ENCODE results near the gene GLCCI1. TPM values are rescaled to one million over a fixed set of nuclear protein-coding genes. Genes with fewer than 3 reads are reported as not detected.

GLCCI1 gene
- total RNA-seq, 1 experiment from 2014 or later: 4.6 TPM

DNA sequence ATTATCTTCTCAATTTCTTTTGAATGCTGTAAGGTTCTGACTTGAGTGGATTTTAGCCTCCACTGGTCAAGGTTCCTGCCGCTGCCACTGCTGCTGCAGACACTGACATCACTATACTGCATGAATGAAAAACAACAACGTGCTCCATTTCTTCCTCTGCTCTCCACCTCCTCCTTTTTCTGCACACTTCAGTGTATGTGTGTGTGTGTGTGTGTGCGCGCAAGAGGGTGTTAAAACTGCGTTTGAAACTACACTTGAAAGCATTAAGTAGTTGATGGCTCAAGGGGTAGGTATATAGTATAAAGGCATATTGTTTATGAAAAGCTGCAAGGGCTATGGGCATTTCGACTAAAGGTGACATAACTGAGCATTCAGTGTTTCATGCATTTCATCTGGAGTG lies 3.5 kb downstream of the GLCCI1 start:
- H3K9me2 ChIP-seq (ENCODE audit: insufficient read depth): no peaks in the 10 kb centered on the region
- no peaks in the 10 kb centered on the region for H3K27me3 ChIP-seq (ENCODE audit: insufficient read depth, low read length)
- BruUV-seq (replicated peaks): no TSS peak
- H3K79me2 ChIP-seq (ENCODE audit: insufficient read depth, low read length): peaks cover 5% of the 10 kb centered on the region; the same call in 1 of the 2 replicates
- no peak overlapping the region for H3K27ac ChIP-seq (ENCODE audit: low read depth, low read length)
- no peaks in the 10 kb centered on the region for H4K20me1 ChIP-seq (ENCODE audit: insufficient read depth)
- no peaks in the 10 kb centered on the region for H3K9me3 ChIP-seq (ENCODE audit: control insufficient read depth in 1 of 2, insufficient read depth in 1 of 2, low read depth in 1 of 2, low read length in 2 of 2)
- intact Hi-C loops (cut with micrococcal nuclease): no loop called here
- ChIA-PET CTCF (no interaction called here), RAD21 (ENCODE audit: low non-redundant PET in 1 of 2, low total read pairs in 2 of 2, uncharacterized antibody in 2 of 2, unreplicated experiment in 2 of 2) (no interaction called here), POLR2A (no interaction called here)
- H3K4me3 ChIP-seq (replicated peaks in 1 of 2; ENCODE audit: low read depth in 1 of 2, low read length in 2 of 2): no peak overlapping the region
- H3K4me2 ChIP-seq (ENCODE audit: low read length): no peak overlapping the region
- H3K4me1 ChIP-seq (ENCODE audit: control insufficient read depth in 1 of 2, insufficient read depth in 2 of 2, low read length in 2 of 2): peaks cover 3 to 16% of the 10 kb centered on the region in 2 experiments; a peak in 3 of 4 replicates
- H3K36me3 ChIP-seq (ENCODE audit: control insufficient read depth in 1 of 2, insufficient read depth in 2 of 2, low read length in 2 of 2): no peaks in the 10 kb centered on the region
- DNase-seq (ENCODE audit: low read depth, low spot score): no peak
- H2AFZ ChIP-seq (ENCODE audit: low read depth, low read length, poor library complexity, severe bottlenecking): no peak overlapping the region
- H3K9ac ChIP-seq (ENCODE audit: low read length): no peak overlapping the region
- no peak for ATAC-seq
- TF ChIP-seq POLR2AphosphoS5 (IDR thresholded peaks at IDR 0.05; ENCODE audit: low read depth, low read length) (no peak), YY1 (IDR thresholded peaks at IDR 0.05; ENCODE audit: extremely low read depth, insufficient replicate concordance, low read depth, low read length) (no peak), FOSL1 (IDR thresholded peaks at IDR 0.05; ENCODE audit: low read depth) (no peak), SRF (IDR thresholded peaks at IDR 0.05; ENCODE audit: low read depth) (no peak), EZH2 (IDR thresholded peaks at IDR 0.05) (no peak), ELF1 (IDR thresholded peaks at IDR 0.05; ENCODE audit: borderline replicate concordance, low read depth) (no peak), CBX3 (IDR thresholded peaks at IDR 0.05; ENCODE audit: low read depth) (no peak), JUND (IDR thresholded peaks at IDR 0.05) (no peak), CEBPB (IDR thresholded peaks at IDR 0.05; ENCODE audit: low read depth) (no peak)
- TF ChIP-seq, protein P1, sequence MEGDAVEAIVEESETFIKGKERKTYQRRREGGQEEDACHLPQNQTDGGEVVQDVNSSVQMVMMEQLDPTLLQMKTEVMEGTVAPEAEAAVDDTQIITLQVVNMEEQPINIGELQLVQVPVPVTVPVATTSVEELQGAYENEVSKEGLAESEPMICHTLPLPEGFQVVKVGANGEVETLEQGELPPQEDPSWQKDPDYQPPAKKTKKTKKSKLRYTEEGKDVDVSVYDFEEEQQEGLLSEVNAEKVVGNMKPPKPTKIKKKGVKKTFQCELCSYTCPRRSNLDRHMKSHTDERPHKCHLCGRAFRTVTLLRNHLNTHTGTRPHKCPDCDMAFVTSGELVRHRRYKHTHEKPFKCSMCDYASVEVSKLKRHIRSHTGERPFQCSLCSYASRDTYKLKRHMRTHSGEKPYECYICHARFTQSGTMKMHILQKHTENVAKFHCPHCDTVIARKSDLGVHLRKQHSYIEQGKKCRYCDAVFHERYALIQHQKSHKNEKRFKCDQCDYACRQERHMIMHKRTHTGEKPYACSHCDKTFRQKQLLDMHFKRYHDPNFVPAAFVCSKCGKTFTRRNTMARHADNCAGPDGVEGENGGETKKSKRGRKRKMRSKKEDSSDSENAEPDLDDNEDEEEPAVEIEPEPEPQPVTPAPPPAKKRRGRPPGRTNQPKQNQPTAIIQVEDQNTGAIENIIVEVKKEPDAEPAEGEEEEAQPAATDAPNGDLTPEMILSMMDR (IDR thresholded peaks at IDR 0.05 in 2 of 3, conservative IDR thresholded peaks at IDR 0.05 in 1 of 3; ENCODE audit: borderline replicate concordance in 1 of 3, insufficient read depth in 1 of 3, low read depth in 2 of 3, low read length in 2 of 3): no peak
- TF ChIP-seq, protein P2, sequence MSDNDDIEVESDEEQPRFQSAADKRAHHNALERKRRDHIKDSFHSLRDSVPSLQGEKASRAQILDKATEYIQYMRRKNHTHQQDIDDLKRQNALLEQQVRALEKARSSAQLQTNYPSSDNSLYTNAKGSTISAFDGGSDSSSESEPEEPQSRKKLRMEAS (IDR thresholded peaks at IDR 0.05): no peak
- TF ChIP-seq, protein P3, sequence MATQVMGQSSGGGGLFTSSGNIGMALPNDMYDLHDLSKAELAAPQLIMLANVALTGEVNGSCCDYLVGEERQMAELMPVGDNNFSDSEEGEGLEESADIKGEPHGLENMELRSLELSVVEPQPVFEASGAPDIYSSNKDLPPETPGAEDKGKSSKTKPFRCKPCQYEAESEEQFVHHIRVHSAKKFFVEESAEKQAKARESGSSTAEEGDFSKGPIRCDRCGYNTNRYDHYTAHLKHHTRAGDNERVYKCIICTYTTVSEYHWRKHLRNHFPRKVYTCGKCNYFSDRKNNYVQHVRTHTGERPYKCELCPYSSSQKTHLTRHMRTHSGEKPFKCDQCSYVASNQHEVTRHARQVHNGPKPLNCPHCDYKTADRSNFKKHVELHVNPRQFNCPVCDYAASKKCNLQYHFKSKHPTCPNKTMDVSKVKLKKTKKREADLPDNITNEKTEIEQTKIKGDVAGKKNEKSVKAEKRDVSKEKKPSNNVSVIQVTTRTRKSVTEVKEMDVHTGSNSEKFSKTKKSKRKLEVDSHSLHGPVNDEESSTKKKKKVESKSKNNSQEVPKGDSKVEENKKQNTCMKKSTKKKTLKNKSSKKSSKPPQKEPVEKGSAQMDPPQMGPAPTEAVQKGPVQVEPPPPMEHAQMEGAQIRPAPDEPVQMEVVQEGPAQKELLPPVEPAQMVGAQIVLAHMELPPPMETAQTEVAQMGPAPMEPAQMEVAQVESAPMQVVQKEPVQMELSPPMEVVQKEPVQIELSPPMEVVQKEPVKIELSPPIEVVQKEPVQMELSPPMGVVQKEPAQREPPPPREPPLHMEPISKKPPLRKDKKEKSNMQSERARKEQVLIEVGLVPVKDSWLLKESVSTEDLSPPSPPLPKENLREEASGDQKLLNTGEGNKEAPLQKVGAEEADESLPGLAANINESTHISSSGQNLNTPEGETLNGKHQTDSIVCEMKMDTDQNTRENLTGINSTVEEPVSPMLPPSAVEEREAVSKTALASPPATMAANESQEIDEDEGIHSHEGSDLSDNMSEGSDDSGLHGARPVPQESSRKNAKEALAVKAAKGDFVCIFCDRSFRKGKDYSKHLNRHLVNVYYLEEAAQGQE (IDR thresholded peaks at IDR 0.05; ENCODE audit: low read depth): no peak
- TF ChIP-seq, protein P4, sequence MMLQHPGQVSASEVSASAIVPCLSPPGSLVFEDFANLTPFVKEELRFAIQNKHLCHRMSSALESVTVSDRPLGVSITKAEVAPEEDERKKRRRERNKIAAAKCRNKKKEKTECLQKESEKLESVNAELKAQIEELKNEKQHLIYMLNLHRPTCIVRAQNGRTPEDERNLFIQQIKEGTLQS (IDR thresholded peaks at IDR 0.05): no peak

Measured in HCT116 (cell line).